HEK293 (cell line): ENCODE results near the gene ABRACL.

Experiments
- BCL11A ChIP-seq: fragments of 450-650 bp; formaldehyde crosslinking; IDR thresholded peaks from 2 replicates; pipeline ENCODE4 v1.5.1; 2016; ENCODE audit warnings: low read depth, missing biosample characterization, missing genetic modification characterization
- BCL11B ChIP-seq: fragments of 450-650 bp; formaldehyde crosslinking; IDR thresholded peaks from 2 replicates; pipeline ENCODE4 v1.5.1; 2016; ENCODE audit warnings: low read depth, missing biosample characterization, missing genetic modification characterization
- GLI4 ChIP-seq: fragments of 450-650 bp; formaldehyde crosslinking; IDR thresholded peaks from 2 replicates; pipeline ENCODE4 v1.5.1; 2016; ENCODE audit warnings: missing biosample characterization, missing genetic modification characterization
- HOXA7 ChIP-seq: sonication (generic); formaldehyde crosslinking; IDR thresholded peaks from 2 replicates; pipeline ENCODE4 v1.8.1; 2022; ENCODE audit warnings: missing genetic modification reagents, borderline replicate concordance
- HOXD13 ChIP-seq: sonication (generic); formaldehyde crosslinking; IDR thresholded peaks from 2 replicates; pipeline ENCODE4 v1.8.0; 2022; ENCODE audit warnings: missing genetic modification reagents, borderline replicate concordance
- REPIN1 ChIP-seq: fragments of 450-650 bp; formaldehyde crosslinking; IDR thresholded peaks from 2 replicates; pipeline ENCODE4 v1.5.1; 2017; ENCODE audit warnings: missing biosample characterization, missing genetic modification characterization, low read depth
- SP2 ChIP-seq: fragments of 450-650 bp; formaldehyde crosslinking; IDR thresholded peaks from 2 replicates; pipeline ENCODE4 v1.5.1; 2016; ENCODE audit warnings: missing biosample characterization, missing genetic modification characterization
- SP7 ChIP-seq: fragments of 450-650 bp; formaldehyde crosslinking; IDR thresholded peaks from 2 replicates; pipeline ENCODE4 v1.5.1; 2016; ENCODE audit warnings: missing biosample characterization, missing genetic modification characterization
- ZBTB44 ChIP-seq: fragments of 450-650 bp; IDR thresholded peaks from 2 replicates; pipeline ENCODE4 v1.5.1; 2018; ENCODE audit warnings: missing biosample characterization, mild to moderate bottlenecking, missing genetic modification characterization
- ZEB2 ChIP-seq: fragments of 450-650 bp; formaldehyde crosslinking; IDR thresholded peaks from 2 replicates; pipeline ENCODE4 v1.5.1; 2016; ENCODE audit warnings: missing biosample characterization, missing genetic modification characterization
- ZFP37 ChIP-seq: fragments of 450-650 bp; formaldehyde crosslinking; IDR thresholded peaks from 2 replicates; pipeline ENCODE4 v1.5.1; 2016; ENCODE audit warnings: missing biosample characterization, missing genetic modification characterization
- ZFP69B ChIP-seq: fragments of 450-650 bp; formaldehyde crosslinking; IDR thresholded peaks from 2 replicates; pipeline ENCODE4 v1.5.1; 2016; ENCODE audit warnings: missing biosample characterization, missing genetic modification characterization
- ZNF112 ChIP-seq: fragments of 450-650 bp; formaldehyde crosslinking; IDR thresholded peaks from 2 replicates; pipeline ENCODE4 v1.5.0; 2017; ENCODE audit warnings: missing biosample characterization, missing genetic modification characterization
- ZNF133 ChIP-seq: fragments of 450-650 bp; formaldehyde crosslinking; IDR thresholded peaks from 2 replicates; pipeline ENCODE4 v1.5.1; 2016; ENCODE audit warnings: missing biosample characterization, missing genetic modification characterization
- ZNF146 ChIP-seq: fragments of 450-650 bp; formaldehyde crosslinking; IDR thresholded peaks from 2 replicates; pipeline ENCODE4 v1.5.1; 2016; ENCODE audit warnings: missing biosample characterization, missing genetic modification characterization
- ZNF148 ChIP-seq: fragments of 450-650 bp; formaldehyde crosslinking; IDR thresholded peaks from 2 replicates; pipeline ENCODE4 v1.5.0; 2017; ENCODE audit warnings: missing biosample characterization, missing genetic modification characterization, borderline replicate concordance
- ZNF174 ChIP-seq: fragments of 450-650 bp; formaldehyde crosslinking; IDR thresholded peaks from 2 replicates; pipeline ENCODE4 v1.5.0; 2017; ENCODE audit warnings: missing biosample characterization, mild to moderate bottlenecking, missing genetic modification characterization
- ZNF211 ChIP-seq: fragments of 450-650 bp; formaldehyde crosslinking; IDR thresholded peaks from 2 replicates; pipeline ENCODE4 v1.5.1; 2016; ENCODE audit warnings: low read depth, missing biosample characterization, missing genetic modification characterization
- ZNF221 ChIP-seq: fragments of 450-650 bp; formaldehyde crosslinking; IDR thresholded peaks from 2 replicates; pipeline ENCODE4 v1.5.1; 2017; ENCODE audit warnings: missing biosample characterization, missing genetic modification characterization, borderline replicate concordance
- ZNF239 ChIP-seq: fragments of 450-650 bp; formaldehyde crosslinking; IDR thresholded peaks from 2 replicates; pipeline ENCODE4 v1.5.1; 2016; ENCODE audit warnings: missing biosample characterization, missing genetic modification characterization
- ZNF266 ChIP-seq: fragments of 450-650 bp; formaldehyde crosslinking; IDR thresholded peaks from 2 replicates; pipeline ENCODE4 v1.5.1; 2016; ENCODE audit warnings: missing biosample characterization, missing genetic modification characterization, low read depth
- ZNF391 ChIP-seq: fragments of 450-650 bp; formaldehyde crosslinking; IDR thresholded peaks from 2 replicates; pipeline ENCODE4 v1.5.1; 2016; ENCODE audit warnings: low read depth, missing biosample characterization, missing genetic modification characterization, borderline replicate concordance
- ZNF513 ChIP-seq: fragments of 450-650 bp; IDR thresholded peaks from 2 replicates; pipeline ENCODE4 v1.5.1; 2018; ENCODE audit warnings: missing biosample characterization, missing genetic modification characterization
- ZNF529 ChIP-seq: fragments of 450-650 bp; formaldehyde crosslinking; IDR thresholded peaks from 2 replicates; pipeline ENCODE4 v1.5.1; 2017; ENCODE audit warnings: missing genetic modification characterization, missing biosample characterization; ENCODE audit not compliant: insufficient replicate concordance
- ZNF548 ChIP-seq: fragments of 450-650 bp; formaldehyde crosslinking; IDR thresholded peaks from 2 replicates; pipeline ENCODE4 v1.5.1; 2016; ENCODE audit warnings: missing biosample characterization, missing genetic modification characterization
- ZNF571 ChIP-seq: fragments of 450-650 bp; formaldehyde crosslinking; IDR thresholded peaks from 2 replicates; pipeline ENCODE4 v1.5.0; 2017; ENCODE audit warnings: missing biosample characterization, missing genetic modification characterization
- ZNF704 ChIP-seq: fragments of 450-650 bp; formaldehyde crosslinking; IDR thresholded peaks from 2 replicates; pipeline ENCODE4 v1.5.1; 2016; ENCODE audit warnings: missing biosample characterization, missing genetic modification characterization
- ZNF776 ChIP-seq: fragments of 450-650 bp; formaldehyde crosslinking; IDR thresholded peaks from 2 replicates; pipeline ENCODE4 v1.5.0; 2017; ENCODE audit warnings: missing biosample characterization, missing genetic modification characterization, borderline replicate concordance
- ZNF777 ChIP-seq: fragments of 450-650 bp; formaldehyde crosslinking; IDR thresholded peaks from 2 replicates; pipeline ENCODE4 v1.5.1; 2017; ENCODE audit warnings: missing biosample characterization, missing genetic modification characterization, borderline replicate concordance
- ZNF785 ChIP-seq: fragments of 450-650 bp; formaldehyde crosslinking; IDR thresholded peaks from 2 replicates; pipeline ENCODE4 v1.5.1; 2016; ENCODE audit warnings: missing biosample characterization, missing genetic modification characterization
- ZNF791 ChIP-seq: fragments of 450-650 bp; formaldehyde crosslinking; IDR thresholded peaks from 2 replicates; pipeline ENCODE4 v1.5.1; 2016; ENCODE audit warnings: missing biosample characterization, missing genetic modification characterization
- ZNF843 ChIP-seq: fragments of 450-650 bp; formaldehyde crosslinking; IDR thresholded peaks from 2 replicates; pipeline ENCODE4 v1.5.1; 2016; ENCODE audit warnings: missing biosample characterization, missing genetic modification characterization
- ZSCAN5A ChIP-seq: fragments of 450-650 bp; formaldehyde crosslinking; IDR thresholded peaks from 2 replicates; pipeline ENCODE4 v1.5.1; 2016; ENCODE audit warnings: missing biosample characterization, missing genetic modification characterization

Gene ABRACL

GRCh38 chr6:139028658-139029469 is at the start of gene ABRACL (continued):
- no peak; the same call in 1 of the 2 replicates for TF ChIP-seq ZNF843 (tag by site-specific recombination)
- no peak for TF ChIP-seq ZFP37
- no peak for TF ChIP-seq ZNF221 (tag by site-specific recombination)
- no peak for TF ChIP-seq ZNF148 (tag by site-specific recombination)
- TF ChIP-seq GLI4 (tag by site-specific recombination) = no peak
- TF ChIP-seq ZNF239 = no peak
- no peak for TF ChIP-seq ZNF112 (tag by site-specific recombination)
- no peak for TF ChIP-seq BCL11B (tag by site-specific recombination)
- TF ChIP-seq HOXD13 (CRISPR knock-in tag) = no peak
- peak; percentile 79; the same call in 1 of the 2 replicates for TF ChIP-seq ZNF391
- TF ChIP-seq ZNF146 (tag by site-specific recombination) = no peak
- TF ChIP-seq ZNF529 (tag by site-specific recombination) = no peak
- peak; percentile 78 for TF ChIP-seq SP2 (tag by site-specific recombination)
- TF ChIP-seq ZNF266 (tag by site-specific recombination) = no peak
- TF ChIP-seq ZNF211 (tag by site-specific recombination) = no peak
- no peak for TF ChIP-seq ZNF548 (tag by site-specific recombination)
- 0 out of 2 replicates have a peak, but pooled peaks have one; percentile 13 for TF ChIP-seq ZNF133
- TF ChIP-seq SP7 (tag by site-specific recombination) = peak; percentile 40
- TF ChIP-seq ZBTB44 = no peak
- TF ChIP-seq ZNF776 (tag by site-specific recombination) = no peak
- no peak for TF ChIP-seq ZNF174
- TF ChIP-seq ZNF704 (tag by site-specific recombination) = peak; percentile 100
- no peak for TF ChIP-seq ZNF571 (tag by site-specific recombination)
- no peak for TF ChIP-seq ZNF791
- TF ChIP-seq HOXA7 (CRISPR knock-in tag) = no peak
- no peak for TF ChIP-seq REPIN1
- 0 out of 2 replicates have a peak, but pooled peaks have one; percentile 52 for TF ChIP-seq ZEB2 (tag by site-specific recombination)
- no peak for TF ChIP-seq BCL11A (tag by site-specific recombination)
- TF ChIP-seq ZNF513 (tag by site-specific recombination) = no peak; the same call in 1 of the 2 replicates
- no peak for TF ChIP-seq ZNF785
- TF ChIP-seq ZNF777 (tag by site-specific recombination) = peak; percentile 6; the same call in 1 of the 2 replicates
- TF ChIP-seq ZSCAN5A (tag by site-specific recombination) = no peak
- TF ChIP-seq ZFP69B (tag by site-specific recombination) = no peak
